HG02943 (cell line): ENCODE results near the gene KHDC1.
"Not testable (repeated sequence)": the region's sequence is repeated elsewhere in the genome, so short reads cannot be mapped to it uniquely, and the experiment has no call there.

Experiments used
- ATAC-seq: cut with Tn5 transposase; IDR thresholded peaks from one replicate; pipeline ENCODE4 v1.9.1; 2021; ENCODE audit warnings: mild to moderate bottlenecking, low read depth, moderate library complexity; ENCODE audit not compliant: unreplicated experiment

The KHDC1 gene

GRCh38 chr6:73252703-73253102, 10.3 kb downstream of the KHDC1 start:
- no peak for ATAC-seq

- ATAC-seq: no peak
These were observed 13.0 kb downstream of the KHDC1 start for GRCh38 chr6:73250016-73250415.

- ATAC-seq: no peak
These were observed 14.6 kb downstream of the KHDC1 start for GRCh38 chr6:73248192-73248903.

GRCh38 chr6:73242001-73242400, 21.0 kb downstream of the KHDC1 start:
- no peak for ATAC-seq

GRCh38 chr6:73240730-73241129, 22.3 kb downstream of the KHDC1 start:
- ATAC-seq: no peak

- no peak for ATAC-seq
These were observed 26.7 kb downstream of the KHDC1 start for GRCh38 chr6:73236144-73236750.

GRCh38 chr6:73234733-73235132, 28.3 kb downstream of the KHDC1 start:
- no peak for ATAC-seq

GRCh38 chr6:73233971-73234370, 29.0 kb downstream of the KHDC1 start:
- ATAC-seq: not testable (repeated sequence)

- no peak for ATAC-seq
These were observed 29.9 kb downstream of the KHDC1 start for GRCh38 chr6:73233048-73233447.

- no peak for ATAC-seq
These were observed 31.0 kb downstream of the KHDC1 start for GRCh38 chr6:73231986-73232391.

- no peak for ATAC-seq
These were observed 35.3 kb downstream of the KHDC1 start for GRCh38 chr6:73227606-73228255.

GRCh38 chr6:73225396-73225795, 37.6 kb downstream of the KHDC1 start, which contains the start of gene KHDC1L:
KHDC1L (minus strand) TSS chr6:73225496; CDS start chr6:73225408, 88 bp downstream.
- no peak for ATAC-seq

GRCh38 chr6:73216859-73217258, 46.1 kb downstream of the KHDC1 start:
- ATAC-seq: no peak

GRCh38 chr6:73209117-73209516, 53.9 kb downstream of the KHDC1 start:
- no peak for ATAC-seq

- ATAC-seq: no peak
These were observed 55.7 kb downstream of the KHDC1 start for GRCh38 chr6:73207221-73207837.

GRCh38 chr6:73204252-73204651, 58.7 kb downstream of the KHDC1 start:
- no peak for ATAC-seq

- ATAC-seq: no peak
These were observed 59.9 kb downstream of the KHDC1 start for GRCh38 chr6:73203098-73203497.

- no peak for ATAC-seq
These were observed 62.3 kb downstream of the KHDC1 start for GRCh38 chr6:73200735-73201134.

- ATAC-seq: no peak
These were observed 62.7 kb downstream of the KHDC1 start for GRCh38 chr6:73200247-73200646.

GRCh38 chr6:73194744-73195143, 68.3 kb downstream of the KHDC1 start:
- ATAC-seq: no peak

- not testable (repeated sequence) for ATAC-seq
These were observed 69.7 kb downstream of the KHDC1 start for GRCh38 chr6:73193302-73193701.
